ENCODE results near the gene ARFRP1.
A peak's percentile ranks its signal among the peaks of the same experiment; 100 is the strongest.

Gene ARFRP1

GRCh38 chr20:63753381-63753780, 45.6 kb upstream of the ARFRP1 start:
- TF ChIP-seq CTCF (IDR thresholded peaks at IDR 0.05; ENCODE audit: poor library complexity, severe bottlenecking) = no peak
- DNase-seq (ENCODE audit: low spot score) (peak; percentile 78), ATAC-seq (ENCODE audit: low read depth) (no peak)
- Histone ChIP-seq H3K36me3 (ENCODE audit: low read depth) (no peaks in the 10 kb centered on the region), H3K9me3 (ENCODE audit: severe bottlenecking) (no peaks in the 10 kb centered on the region), H3K27me3 (ENCODE audit: insufficient read depth, poor library complexity, severe bottlenecking) (peaks cover 5% of the 10 kb centered on the region), H3K4me3 (ENCODE audit: severe bottlenecking) (no peak overlapping the region), H3K27ac (ENCODE audit: poor library complexity, severe bottlenecking) (no peak overlapping the region), H3K4me1 (ENCODE audit: insufficient read depth, poor library complexity, severe bottlenecking) (no peaks in the 10 kb centered on the region)

- Histone ChIP-seq H3K36me3 (ENCODE audit: low read depth) (no peaks in the 10 kb centered on the region), H3K4me1 (ENCODE audit: insufficient read depth, poor library complexity, severe bottlenecking) (no peaks in the 10 kb centered on the region), H3K27ac (ENCODE audit: poor library complexity, severe bottlenecking) (no peak overlapping the region), H3K27me3 (ENCODE audit: insufficient read depth, poor library complexity, severe bottlenecking) (peaks cover 5% of the 10 kb centered on the region), H3K4me3 (ENCODE audit: severe bottlenecking) (no peak overlapping the region), H3K9me3 (ENCODE audit: severe bottlenecking) (no peaks in the 10 kb centered on the region)
- ATAC-seq (ENCODE audit: low read depth) (no peak), DNase-seq (ENCODE audit: low spot score) (no peak)
- TF ChIP-seq CTCF (IDR thresholded peaks at IDR 0.05; ENCODE audit: poor library complexity, severe bottlenecking) = no peak
Observed at GRCh38 chr20:63752411-63753101, 44.8 kb upstream of the ARFRP1 start.

GRCh38 chr20:63751471-63752271, 43.9 kb upstream of the ARFRP1 start:
- peaks cover 5% of the 10 kb centered on the region for H3K27me3 ChIP-seq (ENCODE audit: insufficient read depth, poor library complexity, severe bottlenecking)
- TF ChIP-seq CTCF (IDR thresholded peaks at IDR 0.05; ENCODE audit: poor library complexity, severe bottlenecking) = no peak
- ATAC-seq (ENCODE audit: low read depth) = peak; percentile 7; the same call in 2 of the 3 replicates

GRCh38 chr20:63750807-63751470, 43.2 kb upstream of the ARFRP1 start:
- H3K4me1 ChIP-seq (ENCODE audit: insufficient read depth, poor library complexity, severe bottlenecking) = no peaks in the 10 kb centered on the region
- TF ChIP-seq CTCF (IDR thresholded peaks at IDR 0.05; ENCODE audit: poor library complexity, severe bottlenecking) = no peak
- H3K9me3 ChIP-seq (ENCODE audit: severe bottlenecking) = no peaks in the 10 kb centered on the region
- ATAC-seq (ENCODE audit: low read depth) = no peak
- no peaks in the 10 kb centered on the region for H3K36me3 ChIP-seq (ENCODE audit: low read depth)
- H3K27me3 ChIP-seq (ENCODE audit: insufficient read depth, poor library complexity, severe bottlenecking) = peaks cover 4% of the 10 kb centered on the region
- no peak overlapping the region for H3K27ac ChIP-seq (ENCODE audit: poor library complexity, severe bottlenecking)
- H3K4me3 ChIP-seq (ENCODE audit: severe bottlenecking) = no peak overlapping the region
- DNase-seq (ENCODE audit: low spot score) = peak; percentile 79

More at GRCh38 chr20:63751471-63752271, 43.9 kb upstream of the ARFRP1 start:
- H3K27ac ChIP-seq (ENCODE audit: poor library complexity, severe bottlenecking) = no peak overlapping the region
- no peaks in the 10 kb centered on the region for H3K4me1 ChIP-seq (ENCODE audit: insufficient read depth, poor library complexity, severe bottlenecking)
- no peak overlapping the region for H3K4me3 ChIP-seq (ENCODE audit: severe bottlenecking)
- no peaks in the 10 kb centered on the region for H3K9me3 ChIP-seq (ENCODE audit: severe bottlenecking)
- DNase-seq (ENCODE audit: low spot score) = peak; percentile 84
- no peaks in the 10 kb centered on the region for H3K36me3 ChIP-seq (ENCODE audit: low read depth)
